Measurements from ENCODE around the gene TICRR. TPM values are rescaled to one million over a fixed set of nuclear protein-coding genes. Genes with fewer than 3 reads are reported as not detected.
A peak's percentile ranks its signal among the peaks of the same experiment; 100 is the strongest.

Gene TICRR
- total RNA-seq, 2 donors from 2014 or later, result 21.9 to 27.2 TPM

- Histone ChIP-seq H3K27ac (ENCODE audit: low read depth, low read length) (no peak overlapping the region), H3K9me3 (ENCODE audit: control insufficient read depth, low read length) (no peaks in the 10 kb centered on the region), H3K9ac (ENCODE audit: extremely low read depth, low read length, poor library complexity, severe bottlenecking) (peak overlapping the region; percentile 70), H3K4me1 (ENCODE audit: control insufficient read depth, insufficient read depth, low read length) (no peaks in the 10 kb centered on the region), H3K4me3 (ENCODE audit: low read length) (peak overlapping the region; percentile 83), H3K36me3 (ENCODE audit: control insufficient read depth, insufficient read depth, low read length) (peaks cover 30% of the 10 kb centered on the region), H3K27me3 (ENCODE audit: control insufficient read depth, insufficient read depth, low read length, poor library complexity, severe bottlenecking) (no peaks in the 10 kb centered on the region)
- no peak for TF ChIP-seq CTCF (conservative IDR thresholded peaks at IDR 0.05)
- 0 to 1% methylated on average over 35 to 60 of the region's 60 CpGs for WGBS, 2 experiments (ENCODE audit: insufficient coverage in 1 of 2, insufficient read length in 1 of 2)
- DNase-seq, result peak; percentile 82
- no peaks in the 10 kb centered on the region for H3K9me3 Mint-ChIP-seq
- peaks cover 21% of the 10 kb centered on the region for H3K4me1 Mint-ChIP-seq
- H3K27me3 Mint-ChIP-seq (ENCODE audit: insufficient read depth), result peaks cover 4% of the 10 kb centered on the region
- peak overlapping the region; percentile 88 for H3K4me3 Mint-ChIP-seq
- peaks cover 16% of the 10 kb centered on the region for H3K36me3 Mint-ChIP-seq (ENCODE audit: low read depth)
- H3K27ac Mint-ChIP-seq, result peak overlapping the region; percentile 89
These were observed 567 bp downstream of the TICRR start for GRCh38 chr15:89575656-89576416.

- H3K4me3 Mint-ChIP-seq, result peak overlapping the region; percentile 88
- peaks cover 21% of the 10 kb centered on the region for H3K4me1 Mint-ChIP-seq
- Histone ChIP-seq H3K27ac (ENCODE audit: low read depth, low read length) (no peak overlapping the region), H3K9ac (ENCODE audit: extremely low read depth, low read length, poor library complexity, severe bottlenecking) (peak overlapping the region; percentile 70), H3K36me3 (ENCODE audit: control insufficient read depth, insufficient read depth, low read length) (peaks cover 36% of the 10 kb centered on the region), H3K27me3 (ENCODE audit: control insufficient read depth, insufficient read depth, low read length, poor library complexity, severe bottlenecking) (no peaks in the 10 kb centered on the region), H3K9me3 (ENCODE audit: control insufficient read depth, low read length) (no peaks in the 10 kb centered on the region), H3K4me3 (ENCODE audit: low read length) (peak overlapping the region; percentile 83), H3K4me1 (ENCODE audit: control insufficient read depth, insufficient read depth, low read length) (no peaks in the 10 kb centered on the region)
- H3K36me3 Mint-ChIP-seq (ENCODE audit: low read depth), result peaks cover 16% of the 10 kb centered on the region
- 0 to 18% methylated on average over 1 of the region's 1 CpG for WGBS, 2 experiments (ENCODE audit: insufficient coverage in 1 of 2, insufficient read length in 1 of 2)
- no peak for TF ChIP-seq CTCF (conservative IDR thresholded peaks at IDR 0.05)
- H3K27ac Mint-ChIP-seq, result peak overlapping the region; percentile 89
- no peak for DNase-seq
- no peaks in the 10 kb centered on the region for H3K9me3 Mint-ChIP-seq
- peaks cover 4% of the 10 kb centered on the region for H3K27me3 Mint-ChIP-seq (ENCODE audit: insufficient read depth)
These were observed 1.1 kb downstream of the TICRR start for GRCh38 chr15:89576417-89576773.

GRCh38 chr15:89577776-89578115 is 2.5 kb downstream of the TICRR start:
- H3K9me3 ChIP-seq (ENCODE audit: control insufficient read depth, low read length), result no peaks in the 10 kb centered on the region
- H3K4me3 ChIP-seq (ENCODE audit: low read length), result peak overlapping the region; percentile 83
- no peak overlapping the region for H3K27ac ChIP-seq (ENCODE audit: low read depth, low read length)
- H3K9ac ChIP-seq (ENCODE audit: extremely low read depth, low read length, poor library complexity, severe bottlenecking), result no peak overlapping the region
- H3K36me3 ChIP-seq (ENCODE audit: control insufficient read depth, insufficient read depth, low read length), result peaks cover 44% of the 10 kb centered on the region
- Mint-ChIP-seq H3K4me3 (peak overlapping the region; percentile 88), H3K36me3 (ENCODE audit: low read depth) (peaks cover 16% of the 10 kb centered on the region), H3K9me3 (no peaks in the 10 kb centered on the region), H3K27me3 (ENCODE audit: insufficient read depth) (peaks cover 2% of the 10 kb centered on the region), H3K27ac (peak overlapping the region; percentile 6), H3K4me1 (peaks cover 21% of the 10 kb centered on the region)
- TF ChIP-seq CTCF (conservative IDR thresholded peaks at IDR 0.05), result no peak
- 45 to 52% methylated on average over 3 of the region's 3 CpGs for WGBS, 2 experiments (ENCODE audit: insufficient coverage in 1 of 2, insufficient read length in 1 of 2)
- no peaks in the 10 kb centered on the region for H3K4me1 ChIP-seq (ENCODE audit: control insufficient read depth, insufficient read depth, low read length)
- peak; percentile 57 for DNase-seq
- no peaks in the 10 kb centered on the region for H3K27me3 ChIP-seq (ENCODE audit: control insufficient read depth, insufficient read depth, low read length, poor library complexity, severe bottlenecking)

Measured in endodermal cell (in vitro differentiated cells).